HEK293 (cell line): ENCODE results near the gene CD177.

ENCODE experiments used
- ATF2 ChIP-seq: fragments of 450-650 bp; formaldehyde crosslinking; IDR thresholded peaks from 2 replicates; pipeline ENCODE4 v1.5.1; 2016; ENCODE audit warnings: missing biosample characterization, missing genetic modification characterization, low read depth
- CTCF ChIP-seq: fragments of 450-650 bp; formaldehyde crosslinking; IDR thresholded peaks from 2 replicates; pipeline ENCODE4 v1.5.1; 2016; ENCODE audit warnings: missing biosample characterization, missing genetic modification characterization
- MZF1 ChIP-seq: fragments of 450-650 bp; formaldehyde crosslinking; IDR thresholded peaks from 2 replicates; pipeline ENCODE4 v1.5.1; 2017; ENCODE audit warnings: missing biosample characterization, missing genetic modification characterization, borderline replicate concordance
- PRDM4 ChIP-seq: fragments of 450-650 bp; formaldehyde crosslinking; IDR thresholded peaks from 2 replicates; pipeline ENCODE4 v1.5.1; 2017; ENCODE audit warnings: missing biosample characterization, missing genetic modification characterization
- ZNF202 ChIP-seq: fragments of 450-650 bp; formaldehyde crosslinking; IDR thresholded peaks from 2 replicates; pipeline ENCODE4 v1.5.1; 2016; ENCODE audit warnings: missing biosample characterization, missing genetic modification characterization, borderline replicate concordance
- ZNF324 ChIP-seq: fragments of 450-650 bp; formaldehyde crosslinking; IDR thresholded peaks from 2 replicates; pipeline ENCODE4 v1.5.1; 2016; ENCODE audit warnings: missing biosample characterization, missing genetic modification characterization
- ZNF350 ChIP-seq: fragments of 450-650 bp; formaldehyde crosslinking; IDR thresholded peaks from 2 replicates; pipeline ENCODE4 v1.5.0; 2017; ENCODE audit warnings: missing biosample characterization, mild to moderate bottlenecking, missing genetic modification characterization
- ZNF660 ChIP-seq: fragments of 450-650 bp; IDR thresholded peaks from 2 replicates; pipeline ENCODE4 v1.5.1; 2018; ENCODE audit warnings: missing biosample characterization, mild to moderate bottlenecking, missing genetic modification characterization
- ZNF677 ChIP-seq: fragments of 450-650 bp; IDR thresholded peaks from 2 replicates; pipeline ENCODE4 v1.5.0; 2018; ENCODE audit warnings: missing biosample characterization, mild to moderate bottlenecking, missing genetic modification characterization, moderate library complexity
- ZNF707 ChIP-seq: fragments of 450-650 bp; formaldehyde crosslinking; IDR thresholded peaks from 2 replicates; pipeline ENCODE4 v1.5.1; 2016; ENCODE audit warnings: missing biosample characterization, missing genetic modification characterization
- ZSCAN5A ChIP-seq: fragments of 450-650 bp; formaldehyde crosslinking; IDR thresholded peaks from 2 replicates; pipeline ENCODE4 v1.5.1; 2016; ENCODE audit warnings: missing biosample characterization, missing genetic modification characterization

- TF ChIP-seq CTCF (tag by site-specific recombination) (no peak), ATF2 (tag by site-specific recombination) (no peak), ZNF350 (tag by site-specific recombination) (no peak), ZNF324 (tag by site-specific recombination) (no peak), ZSCAN5A (tag by site-specific recombination) (no peak), ZNF707 (no peak), MZF1 (no peak), ZNF202 (tag by site-specific recombination) (no peak), PRDM4 (tag by site-specific recombination) (no peak), ZNF660 (no peak), ZNF677 (tag by site-specific recombination) (no peak)
These were observed 23.5 kb upstream of the CD177 start for GRCh38 chr19:43329989-43330388.
